Measurements from ENCODE around the gene PDE9A. TPM values are rescaled to one million over a fixed set of nuclear protein-coding genes. Genes with fewer than 3 reads are reported as not detected.

PDE9A gene
- total RNA-seq, 2 donors from 2014 or later, result 11.8 to 19.3 TPM

- Mint-ChIP-seq H3K27me3 (ENCODE audit: low read depth) (no peaks in the 10 kb centered on the region), H3K4me3 (no peak overlapping the region), H3K4me1 (ENCODE audit: low read depth) (no peaks in the 10 kb centered on the region), H3K36me3 (ENCODE audit: insufficient read depth in 2 of 2) (no peaks in the 10 kb centered on the region), H3K9me3 (no peaks in the 10 kb centered on the region), H3K27ac (no peak overlapping the region)
- ATAC-seq (replicated peaks in 1 of 2) (no peak), DNase-seq (no peak)
These were observed 107.0 kb downstream of the PDE9A start for GRCh38 chr21:42760361-42760950.

- no peaks in the 10 kb centered on the region for H3K36me3 Mint-ChIP-seq (ENCODE audit: insufficient read depth in 2 of 2)
- no peak for ATAC-seq (replicated peaks in 1 of 2)
These were observed 107.7 kb downstream of the PDE9A start for GRCh38 chr21:42760951-42761751.

GRCh38 chr21:42761776-42762335 is 108.4 kb downstream of the PDE9A start:
- DNase-seq (no peak), ATAC-seq (replicated peaks in 1 of 2) (no peak)
- H3K4me1 Mint-ChIP-seq (ENCODE audit: low read depth), result no peaks in the 10 kb centered on the region
- H3K36me3 Mint-ChIP-seq (ENCODE audit: insufficient read depth in 2 of 2), result no peaks in the 10 kb centered on the region
- H3K4me3 Mint-ChIP-seq, result no peak overlapping the region
- no peaks in the 10 kb centered on the region for H3K27me3 Mint-ChIP-seq (ENCODE audit: low read depth)
- H3K9me3 Mint-ChIP-seq, result no peaks in the 10 kb centered on the region
- no peak overlapping the region for H3K27ac Mint-ChIP-seq

More at GRCh38 chr21:42760951-42761751, 107.7 kb downstream of the PDE9A start:
- no peak for DNase-seq
- Mint-ChIP-seq H3K9me3 (no peaks in the 10 kb centered on the region), H3K27ac (no peak overlapping the region), H3K27me3 (ENCODE audit: low read depth) (no peaks in the 10 kb centered on the region), H3K4me1 (ENCODE audit: low read depth) (no peaks in the 10 kb centered on the region), H3K4me3 (no peak overlapping the region)

GRCh38 chr21:42763581-42764442 is 110.4 kb downstream of the PDE9A start:
- no peak for DNase-seq
- Mint-ChIP-seq H3K27me3 (ENCODE audit: low read depth) (no peaks in the 10 kb centered on the region), H3K9me3 (no peaks in the 10 kb centered on the region), H3K36me3 (ENCODE audit: insufficient read depth in 2 of 2) (no peaks in the 10 kb centered on the region), H3K4me3 (no peak overlapping the region), H3K27ac (no peak overlapping the region), H3K4me1 (ENCODE audit: low read depth) (no peaks in the 10 kb centered on the region)
- ATAC-seq (replicated peaks in 1 of 2), result no peak

- H3K27me3 Mint-ChIP-seq (ENCODE audit: low read depth), result no peaks in the 10 kb centered on the region
- DNase-seq (no peak), ATAC-seq (replicated peaks in 1 of 2) (no peak)
- H3K4me3 Mint-ChIP-seq, result no peak overlapping the region
- H3K9me3 Mint-ChIP-seq, result no peaks in the 10 kb centered on the region
- H3K36me3 Mint-ChIP-seq (ENCODE audit: insufficient read depth in 2 of 2), result peaks cover 0 to 3% of the 10 kb centered on the region in 2 donors
- H3K27ac Mint-ChIP-seq, result no peak overlapping the region
- no peaks in the 10 kb centered on the region for H3K4me1 Mint-ChIP-seq (ENCODE audit: low read depth)
These were observed 111.0 kb downstream of the PDE9A start for GRCh38 chr21:42764443-42764760.

GRCh38 chr21:42764883-42765282 is 111.5 kb downstream of the PDE9A start:
- Mint-ChIP-seq H3K9me3 (no peaks in the 10 kb centered on the region), H3K36me3 (ENCODE audit: insufficient read depth in 2 of 2) (peaks cover 2 to 3% of the 10 kb centered on the region in 2 donors), H3K4me1 (ENCODE audit: low read depth) (no peaks in the 10 kb centered on the region), H3K4me3 (no peak overlapping the region), H3K27me3 (ENCODE audit: low read depth) (no peaks in the 10 kb centered on the region), H3K27ac (no peak overlapping the region)
- ATAC-seq (replicated peaks in 1 of 2) (no peak), DNase-seq (no peak)

- Mint-ChIP-seq H3K9me3 (no peaks in the 10 kb centered on the region), H3K4me1 (ENCODE audit: low read depth) (no peaks in the 10 kb centered on the region), H3K4me3 (no peak overlapping the region), H3K27ac (peak overlapping the region; percentile 59), H3K27me3 (ENCODE audit: low read depth) (no peaks in the 10 kb centered on the region), H3K36me3 (ENCODE audit: insufficient read depth in 2 of 2) (peaks cover 2 to 3% of the 10 kb centered on the region in 2 donors)
- no peak for ATAC-seq (replicated peaks in 1 of 2)
- DNase-seq, result no peak
These were observed 112.2 kb downstream of the PDE9A start for GRCh38 chr21:42765656-42766055.

- H3K4me3 Mint-ChIP-seq, result no peak overlapping the region
- DNase-seq, result no peak
- H3K9me3 Mint-ChIP-seq, result no peaks in the 10 kb centered on the region
- no peak overlapping the region for H3K27ac Mint-ChIP-seq
- no peak for ATAC-seq (replicated peaks in 1 of 2)
- peaks cover 3 to 4% of the 10 kb centered on the region in 2 donors for H3K36me3 Mint-ChIP-seq (ENCODE audit: insufficient read depth in 2 of 2)
- H3K4me1 Mint-ChIP-seq (ENCODE audit: low read depth), result no peaks in the 10 kb centered on the region
- H3K27me3 Mint-ChIP-seq (ENCODE audit: low read depth), result no peaks in the 10 kb centered on the region
These were observed 113.5 kb downstream of the PDE9A start for GRCh38 chr21:42766739-42767560.

GRCh38 chr21:42767561-42767835 is 114.1 kb downstream of the PDE9A start:
- Mint-ChIP-seq H3K27ac (no peak overlapping the region), H3K4me3 (no peak overlapping the region), H3K36me3 (ENCODE audit: insufficient read depth in 2 of 2) (peaks cover 3 to 4% of the 10 kb centered on the region in 2 donors), H3K27me3 (ENCODE audit: low read depth) (no peaks in the 10 kb centered on the region), H3K9me3 (no peaks in the 10 kb centered on the region), H3K4me1 (ENCODE audit: low read depth) (no peaks in the 10 kb centered on the region)
- DNase-seq (no peak), ATAC-seq (replicated peaks in 1 of 2) (no peak)

- no peak for ATAC-seq (replicated peaks in 1 of 2)
- no peaks in the 10 kb centered on the region for H3K27me3 Mint-ChIP-seq (ENCODE audit: low read depth)
- no peak overlapping the region for H3K27ac Mint-ChIP-seq
- H3K4me1 Mint-ChIP-seq (ENCODE audit: low read depth), result no peaks in the 10 kb centered on the region
- H3K9me3 Mint-ChIP-seq, result no peaks in the 10 kb centered on the region
- H3K36me3 Mint-ChIP-seq (ENCODE audit: insufficient read depth in 2 of 2), result peaks cover 3 to 4% of the 10 kb centered on the region in 2 donors
- DNase-seq, result no peak
- no peak overlapping the region for H3K4me3 Mint-ChIP-seq
These were observed 115.1 kb downstream of the PDE9A start for GRCh38 chr21:42768324-42769121.

GRCh38 chr21:42769183-42769819 is 115.9 kb downstream of the PDE9A start:
- Mint-ChIP-seq H3K27ac (no peak overlapping the region), H3K9me3 (no peaks in the 10 kb centered on the region), H3K36me3 (ENCODE audit: insufficient read depth in 2 of 2) (peaks cover 3 to 4% of the 10 kb centered on the region in 2 donors), H3K27me3 (ENCODE audit: low read depth) (no peaks in the 10 kb centered on the region), H3K4me3 (no peak overlapping the region), H3K4me1 (ENCODE audit: low read depth) (no peaks in the 10 kb centered on the region)
- no peak for ATAC-seq (replicated peaks in 1 of 2)
- DNase-seq, result no peak
